ENCODE measurements around the gene TCF7L2.

The TCF7L2 gene

GRCh38 chr10:113066561-113067312, 116.7 kb downstream of the TCF7L2 start:
- DNase-seq (ENCODE audit: insufficient read length): no peak
- FAIRE-seq: no peak
- TF ChIP-seq POLR2AphosphoS5 (IDR thresholded peaks at IDR 0.05; ENCODE audit: low read depth, low read length): no peak
- no peak for TF ChIP-seq TAF1 (IDR thresholded peaks at IDR 0.05; ENCODE audit: borderline replicate concordance, low read depth, low read length)
- no peak for TF ChIP-seq POLR2A (IDR thresholded peaks at IDR 0.05; ENCODE audit: low read depth, low read length)

DNA sequence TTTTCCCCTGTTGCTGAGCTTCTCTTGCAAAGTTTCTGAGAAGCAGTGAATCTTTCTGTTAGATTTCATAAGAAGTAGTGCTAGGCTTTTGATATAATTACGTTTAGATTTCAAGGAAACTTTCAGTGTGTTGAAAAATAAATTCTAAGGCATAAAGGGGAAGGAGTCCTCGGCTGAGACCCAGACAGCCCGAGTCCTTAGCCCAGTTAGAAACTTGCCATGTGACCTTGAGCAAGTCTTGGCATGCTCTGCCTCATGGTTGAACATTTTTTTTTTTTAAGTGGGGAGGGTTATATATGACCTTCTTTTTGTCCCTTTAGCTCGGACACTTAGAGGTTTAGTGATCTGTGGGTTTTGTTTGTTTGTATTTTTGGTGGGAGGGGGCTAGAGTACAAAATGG, 117.5 kb downstream of the TCF7L2 start:
- DNase-seq (ENCODE audit: insufficient read length) (no peak), FAIRE-seq (no peak)
- TF ChIP-seq TAF1 (IDR thresholded peaks at IDR 0.05; ENCODE audit: borderline replicate concordance, low read depth, low read length): no peak
- TF ChIP-seq POLR2A (IDR thresholded peaks at IDR 0.05; ENCODE audit: low read depth, low read length): no peak
- no peak for TF ChIP-seq POLR2AphosphoS5 (IDR thresholded peaks at IDR 0.05; ENCODE audit: low read depth, low read length)

DNA sequence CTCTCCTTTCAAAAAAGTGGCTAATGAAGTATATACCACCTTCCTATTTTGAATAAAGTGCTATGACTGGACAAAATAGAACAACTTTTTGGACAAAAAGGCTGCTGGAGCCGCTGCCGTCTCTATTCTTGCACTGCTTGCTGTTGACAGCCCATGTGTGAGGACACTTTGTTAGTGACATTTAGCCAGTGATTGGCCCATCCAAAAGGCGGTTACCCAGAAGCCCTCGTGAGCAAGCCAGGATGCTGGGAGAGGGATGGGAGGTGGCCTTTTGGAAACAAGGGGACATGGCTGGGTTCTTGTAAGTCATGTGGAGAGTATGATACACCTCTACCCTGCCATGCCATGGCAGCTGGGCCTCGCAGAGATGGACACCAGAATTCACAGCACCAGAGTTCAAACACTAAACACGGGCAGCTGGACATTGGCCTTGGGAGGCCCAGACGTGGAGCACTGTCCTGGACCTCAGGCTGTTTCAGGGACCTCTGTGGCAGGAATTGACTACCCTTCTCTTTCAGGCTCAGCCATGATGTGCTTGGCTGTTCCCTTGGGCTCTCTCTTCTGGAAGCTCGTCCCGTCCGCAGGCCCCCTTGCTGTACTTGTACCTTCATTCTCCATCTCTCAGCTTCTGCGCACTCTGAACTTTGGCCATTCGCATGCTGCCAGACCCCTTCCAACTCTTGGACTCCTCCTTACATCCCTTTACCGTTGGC, 118.3 kb downstream of the TCF7L2 start:
- DNase-seq (ENCODE audit: insufficient read length) (no peak), FAIRE-seq (no peak)
- TF ChIP-seq POLR2A (IDR thresholded peaks at IDR 0.05; ENCODE audit: low read depth, low read length) (no peak), TAF1 (IDR thresholded peaks at IDR 0.05; ENCODE audit: borderline replicate concordance, low read depth, low read length) (no peak), POLR2AphosphoS5 (IDR thresholded peaks at IDR 0.05; ENCODE audit: low read depth, low read length) (no peak)

- FAIRE-seq: no peak
- DNase-seq (ENCODE audit: insufficient read length): no peak
These were observed 119.5 kb downstream of the TCF7L2 start for GRCh38 chr10:113069595-113069994.

GRCh38 chr10:113071446-113071845, 121.4 kb downstream of the TCF7L2 start:
- TF ChIP-seq POLR2A (IDR thresholded peaks at IDR 0.05; ENCODE audit: low read depth, low read length): no peak
- no peak for TF ChIP-seq POLR2AphosphoS5 (IDR thresholded peaks at IDR 0.05; ENCODE audit: low read depth, low read length)
- no peak for TF ChIP-seq TAF1 (IDR thresholded peaks at IDR 0.05; ENCODE audit: borderline replicate concordance, low read depth, low read length)
- no peak for DNase-seq (ENCODE audit: insufficient read length)
- no peak for FAIRE-seq

More at GRCh38 chr10:113069595-113069994, 119.5 kb downstream of the TCF7L2 start:
- no peak for TF ChIP-seq POLR2A (IDR thresholded peaks at IDR 0.05; ENCODE audit: low read depth, low read length)
- no peak for TF ChIP-seq POLR2AphosphoS5 (IDR thresholded peaks at IDR 0.05; ENCODE audit: low read depth, low read length)
- no peak for TF ChIP-seq TAF1 (IDR thresholded peaks at IDR 0.05; ENCODE audit: borderline replicate concordance, low read depth, low read length)

GRCh38 chr10:113073549-113074189, 123.6 kb downstream of the TCF7L2 start:
- DNase-seq (ENCODE audit: insufficient read length): no peak
- no peak for TF ChIP-seq POLR2A (IDR thresholded peaks at IDR 0.05; ENCODE audit: low read depth, low read length)
- FAIRE-seq: no peak

GRCh38 chr10:113076949-113077348, 126.9 kb downstream of the TCF7L2 start:
- DNase-seq (ENCODE audit: insufficient read length) (no peak), FAIRE-seq (no peak)
- TF ChIP-seq POLR2A (IDR thresholded peaks at IDR 0.05; ENCODE audit: low read depth, low read length) (no peak), POLR2AphosphoS5 (IDR thresholded peaks at IDR 0.05; ENCODE audit: low read depth, low read length) (no peak), TAF1 (IDR thresholded peaks at IDR 0.05; ENCODE audit: borderline replicate concordance, low read depth, low read length) (no peak)

DNA sequence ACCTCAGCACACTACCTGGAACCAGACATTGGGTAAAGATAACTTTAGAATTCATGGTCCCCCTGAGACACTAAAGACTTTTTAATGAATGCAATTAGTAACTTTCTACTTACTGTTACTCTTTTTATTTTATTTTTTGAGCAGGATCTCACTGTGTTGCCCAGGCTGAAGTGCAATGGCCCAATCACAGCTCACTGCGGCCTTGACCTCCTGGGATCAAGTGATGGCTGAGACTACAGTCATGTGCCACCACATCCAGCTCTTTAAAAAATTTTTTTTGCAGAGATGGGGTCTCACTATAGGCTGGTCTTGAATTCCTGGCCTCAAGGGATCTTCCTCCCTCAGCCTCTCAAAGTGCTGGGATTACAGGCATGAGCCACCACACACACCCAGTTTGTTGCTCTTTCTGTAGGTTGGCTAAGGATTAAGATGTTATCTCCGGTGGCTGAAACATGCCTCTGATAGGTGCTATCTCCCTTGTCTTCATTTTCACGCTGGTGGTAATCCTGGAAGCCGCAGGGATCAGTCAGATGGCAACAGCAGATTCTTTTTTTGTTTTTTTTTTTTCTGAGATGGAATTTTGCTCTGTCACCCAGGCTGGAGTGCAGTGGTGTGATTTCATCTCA, 128.3 kb downstream of the TCF7L2 start:
- FAIRE-seq (no peak), DNase-seq (ENCODE audit: insufficient read length) (no peak)
- TF ChIP-seq POLR2AphosphoS5 (IDR thresholded peaks at IDR 0.05; ENCODE audit: low read depth, low read length): no peak
- no peak for TF ChIP-seq POLR2A (IDR thresholded peaks at IDR 0.05; ENCODE audit: low read depth, low read length)
- TF ChIP-seq TAF1 (IDR thresholded peaks at IDR 0.05; ENCODE audit: borderline replicate concordance, low read depth, low read length): no peak

GRCh38 chr10:113080061-113080924, 130.2 kb downstream of the TCF7L2 start:
- TF ChIP-seq POLR2AphosphoS5 (IDR thresholded peaks at IDR 0.05; ENCODE audit: low read depth, low read length) (no peak), POLR2A (IDR thresholded peaks at IDR 0.05; ENCODE audit: low read depth, low read length) (no peak), TAF1 (IDR thresholded peaks at IDR 0.05; ENCODE audit: borderline replicate concordance, low read depth, low read length) (no peak)
- FAIRE-seq (no peak), DNase-seq (ENCODE audit: insufficient read length) (no peak)

- no peak for DNase-seq (ENCODE audit: insufficient read length)
- no peak for TF ChIP-seq TAF1 (IDR thresholded peaks at IDR 0.05; ENCODE audit: borderline replicate concordance, low read depth, low read length)
- no peak for TF ChIP-seq POLR2A (IDR thresholded peaks at IDR 0.05; ENCODE audit: low read depth, low read length)
- TF ChIP-seq POLR2AphosphoS5 (IDR thresholded peaks at IDR 0.05; ENCODE audit: low read depth, low read length): no peak
- FAIRE-seq: no peak
These were observed 130.8 kb downstream of the TCF7L2 start for GRCh38 chr10:113080925-113081229.

DNA sequence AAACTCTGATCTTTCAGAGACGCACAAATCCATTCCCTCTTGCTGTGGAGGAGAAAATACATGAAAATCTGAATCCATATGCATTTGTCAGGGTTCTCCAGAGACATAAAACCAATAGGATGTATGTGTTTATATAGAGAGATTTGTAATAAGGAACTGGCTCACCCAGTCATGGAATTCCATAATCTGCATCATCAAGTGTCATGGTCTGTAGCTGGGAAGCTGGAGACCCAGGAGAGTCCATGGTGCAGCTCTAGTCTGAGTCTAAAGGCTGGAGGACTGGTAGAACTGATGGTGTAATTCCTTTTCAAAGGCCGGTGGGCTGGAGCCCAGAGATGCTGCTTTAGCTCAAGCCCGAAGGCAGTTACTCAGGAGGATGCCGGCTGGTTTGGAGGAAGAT, 134.0 kb downstream of the TCF7L2 start:
- FAIRE-seq (no peak), DNase-seq (ENCODE audit: insufficient read length) (no peak)
- TF ChIP-seq POLR2A (IDR thresholded peaks at IDR 0.05; ENCODE audit: low read depth, low read length) (no peak), POLR2AphosphoS5 (IDR thresholded peaks at IDR 0.05; ENCODE audit: low read depth, low read length) (no peak), TAF1 (IDR thresholded peaks at IDR 0.05; ENCODE audit: borderline replicate concordance, low read depth, low read length) (no peak)

Data from GM12892 (cell line).